Cardiac septum (tissue), 1 donor: ENCODE data around the gene FASTKD2. TPM values are rescaled to one million over a fixed set of nuclear protein-coding genes. Genes with fewer than 3 reads are reported as not detected.

ENCODE experiments used
- DNase-seq: peaks from one replicate; pipeline ENCODE4 v3.0.0-alpha.2; 2020; ENCODE audit warnings: low spot score
- intact Hi-C: fragments of 100-400 bp; cut with DNase I; formaldehyde crosslinking; loops from one replicate; pipeline ENCODE4 v1.14.0; 2022
- microRNA-seq: library from miRNA; unstranded; fragments of <30 nt; microRNA quantifications from one replicate; pipeline ENCODE4 v1.2.0, GENCODE V29; 2020
- total RNA-seq: library from RNA; stranded (reverse); fragmentation: NEBNext Ultra II Directional; extraction: Animal tissue kit (Norgen Biotek cat#: 25700); gene quantifications from one replicate; pipeline ENCODE4 v1.2.1, GENCODE V29; 2021
- donor health status: DM: no; HTN: no; CAD: no.

FASTKD2 gene
- total RNA-seq, 1 donor from 2014 or later: 32.3 TPM

GRCh38 chr2:206824993-206825392 lies 59.6 kb downstream of the FASTKD2 start:
- intact Hi-C loops: no loop called here
- no peak for DNase-seq

- no peak for DNase-seq
- intact Hi-C loops: no loop called here
Observed at GRCh38 chr2:206831442-206831995, 66.1 kb downstream of the FASTKD2 start.

GRCh38 chr2:206832873-206833272 lies 67.5 kb downstream of the FASTKD2 start:
- intact Hi-C loops: no loop called here
- no peak for DNase-seq

GRCh38 chr2:206833291-206833690 lies 67.9 kb downstream of the FASTKD2 start:
- no peak for DNase-seq
- intact Hi-C loops: no loop called here

GRCh38 chr2:206836722-206837121 lies 71.3 kb downstream of the FASTKD2 start:
- intact Hi-C loops: no loop called here
- no peak for DNase-seq

GRCh38 chr2:206837775-206838174 lies 72.4 kb downstream of the FASTKD2 start:
- intact Hi-C loops: no loop called here
- DNase-seq: no peak

- DNase-seq: no peak
- intact Hi-C loops: no loop called here
Observed at GRCh38 chr2:206838690-206839089, 73.3 kb downstream of the FASTKD2 start.

- intact Hi-C loops: no loop called here
- no peak for DNase-seq
Observed at GRCh38 chr2:206840999-206841398, 75.6 kb downstream of the FASTKD2 start.

Small RNA genes lying within 50 kb of the gene (microRNA-seq; reads per million reads assigned to microRNA genes)
- gene MIR3130-1 (not detected), gene MIR3130-2 (not detected)

Other genes with a start within 250 kb of the FASTKD2 start
- 1.9 TPM for gene FAM237A, start 123.1 kb upstream of the FASTKD2 start, total RNA-seq
- not detected for gene DYTN, start 47.2 kb upstream of the FASTKD2 start, total RNA-seq
- gene MDH1B, start 278 bp upstream of the FASTKD2 start, total RNA-seq: 1.3 TPM
- gene CPO, start 173.9 kb downstream of the FASTKD2 start, total RNA-seq: not detected